ENCODE results near the gene SMAD7.

SMAD7 gene

GRCh38 chr18:48944634-48945033 is 6.1 kb downstream of the SMAD7 start:
- DNase-seq (ENCODE audit: low read depth in 2 of 2): no peak

GRCh38 chr18:48943736-48944527 is 6.8 kb downstream of the SMAD7 start:
- DNase-seq (ENCODE audit: low read depth in 2 of 2): no peak

GRCh38 chr18:48943333-48943732 is 7.4 kb downstream of the SMAD7 start:
- DNase-seq (ENCODE audit: low read depth in 2 of 2): no peak

GRCh38 chr18:48942554-48943261 is 8.1 kb downstream of the SMAD7 start:
- DNase-seq (ENCODE audit: low read depth in 2 of 2): no peak

- no peak for DNase-seq (ENCODE audit: low read depth in 2 of 2)
Measured at GRCh38 chr18:48942086-48942485, 8.7 kb downstream of the SMAD7 start.

- no peak for DNase-seq (ENCODE audit: low read depth in 2 of 2)
Measured at GRCh38 chr18:48941672-48942071, 9.1 kb downstream of the SMAD7 start.

- peak; percentile 76 to 78 for DNase-seq (ENCODE audit: low read depth in 2 of 2)
Measured at GRCh38 chr18:48940854-48941611, 9.7 kb downstream of the SMAD7 start.

GRCh38 chr18:48939205-48940097 is 11.3 kb downstream of the SMAD7 start:
- DNase-seq (ENCODE audit: low read depth in 2 of 2): no peak

- DNase-seq (ENCODE audit: low read depth in 2 of 2): no peak
Measured at GRCh38 chr18:48938827-48939204, 11.9 kb downstream of the SMAD7 start.

- no peak for DNase-seq (ENCODE audit: low read depth in 2 of 2)
Measured at GRCh38 chr18:48937869-48938750, 12.7 kb downstream of the SMAD7 start.

- no peak for DNase-seq (ENCODE audit: low read depth in 2 of 2)
Measured at GRCh38 chr18:48935433-48935774, 15.4 kb downstream of the SMAD7 start.

- no peak for DNase-seq (ENCODE audit: low read depth in 2 of 2)
Measured at GRCh38 chr18:48934723-48935432, 15.9 kb downstream of the SMAD7 start.

GRCh38 chr18:48934415-48934722 is 16.4 kb downstream of the SMAD7 start:
- DNase-seq (ENCODE audit: low read depth in 2 of 2): no peak

- no peak for DNase-seq (ENCODE audit: low read depth in 2 of 2)
Measured at GRCh38 chr18:48933578-48934414, 17.0 kb downstream of the SMAD7 start.

GRCh38 chr18:48932822-48933510 is 17.8 kb downstream of the SMAD7 start:
- DNase-seq (ENCODE audit: low read depth in 2 of 2): no peak

GRCh38 chr18:48932462-48932818 is 18.3 kb downstream of the SMAD7 start:
- DNase-seq (ENCODE audit: low read depth in 2 of 2): no peak

- no peak for DNase-seq (ENCODE audit: low read depth in 2 of 2)
Measured at GRCh38 chr18:48931680-48932461, 18.9 kb downstream of the SMAD7 start.

GRCh38 chr18:48930926-48931325 is 19.8 kb downstream of the SMAD7 start:
- no peak for DNase-seq (ENCODE audit: low read depth in 2 of 2)
